Kidney epithelial cell (primary cell): ENCODE results near the gene TTI1. TPM values are rescaled to one million over a fixed set of nuclear protein-coding genes. Genes with fewer than 3 reads are reported as not detected.

Experiments used
- DNase-seq: peaks from one replicate; pipeline ENCODE4 v3.0.0-alpha.2; 2010; ENCODE audit warnings: low read depth
- H3K27me3 ChIP-seq: 2 replicates; pipeline ENCODE4 v1.6.0; 2011; ENCODE audit warnings: low read length; ENCODE audit not compliant: control insufficient read depth, insufficient read depth
- H3K36me3 ChIP-seq: 2 replicates; pipeline ENCODE4 v1.5.1; 2011; ENCODE audit warnings: low read length; ENCODE audit not compliant: control insufficient read depth, insufficient read depth
- H3K4me3 ChIP-seq: 2 replicates; pipeline ENCODE4 v1.5.1; 2011; ENCODE audit warnings: low read depth, mild to moderate bottlenecking, control low read depth, low read length
- CTCF ChIP-seq: IDR thresholded peaks from 2 replicates; pipeline ENCODE4 v1.5.1; 2011; ENCODE audit warnings: mild to moderate bottlenecking, moderate library complexity, low read length, control low read depth, inconsistent platforms; ENCODE audit not compliant: insufficient read depth, poor library complexity, severe bottlenecking
- total RNA-seq: library from RNA; depleted of rRNA; stranded (reverse); fragments of >200 nt; gene quantifications from 2 replicates; pipeline ENCODE4 v1.2.3, GENCODE V29; 2015

Gene TTI1
- total RNA-seq, 1 donor from 2014 or later: 18.8 TPM

- no peak for DNase-seq
These were observed 43.5 kb downstream of the TTI1 start for GRCh38 chr20:37989601-37990295.

GRCh38 chr20:37988306-37988954 is 44.8 kb downstream of the TTI1 start:
- TF ChIP-seq CTCF: no peak
- H3K36me3 ChIP-seq: no peaks in the 10 kb centered on the region

More at GRCh38 chr20:37989601-37990295, 43.5 kb downstream of the TTI1 start:
- Histone ChIP-seq H3K36me3 (no peaks in the 10 kb centered on the region), H3K4me3 (no peak overlapping the region), H3K27me3 (no peaks in the 10 kb centered on the region)
- no peak for TF ChIP-seq CTCF

GRCh38 chr20:37987602-37988290 is 45.5 kb downstream of the TTI1 start:
- H3K4me3 ChIP-seq: no peak overlapping the region
- no peak for TF ChIP-seq CTCF
- H3K36me3 ChIP-seq: no peaks in the 10 kb centered on the region
- no peaks in the 10 kb centered on the region for H3K27me3 ChIP-seq
- DNase-seq: no peak

More at GRCh38 chr20:37988306-37988954, 44.8 kb downstream of the TTI1 start:
- no peak overlapping the region for H3K4me3 ChIP-seq
- H3K27me3 ChIP-seq: no peaks in the 10 kb centered on the region
- DNase-seq: no peak

- no peak for DNase-seq
- Histone ChIP-seq H3K4me3 (no peak overlapping the region), H3K36me3 (no peaks in the 10 kb centered on the region), H3K27me3 (no peaks in the 10 kb centered on the region)
- no peak for TF ChIP-seq CTCF
These were observed 46.2 kb downstream of the TTI1 start for GRCh38 chr20:37986873-37987601.

GRCh38 chr20:37986044-37986858 is 47.0 kb downstream of the TTI1 start:
- TF ChIP-seq CTCF: no peak
- H3K36me3 ChIP-seq: no peaks in the 10 kb centered on the region
- H3K4me3 ChIP-seq: no peak overlapping the region
- no peak for DNase-seq
- no peaks in the 10 kb centered on the region for H3K27me3 ChIP-seq
